Bronchial epithelial cell (primary cell): ENCODE results near the gene GSKIP. TPM values are rescaled to one million over a fixed set of nuclear protein-coding genes. Genes with fewer than 3 reads are reported as not detected.

Experiments
- DNase-seq: peaks from one replicate; pipeline ENCODE4 v3.0.0-alpha.2; 2010; ENCODE audit warnings: low read depth
- FAIRE-seq: peaks from 2 replicates; lab custom pipeline; 2011; peaks lifted over from hg19 to GRCh38; lab: Jason Lieb, UNC
- H3K27me3 ChIP-seq: 2 replicates; pipeline ENCODE4 v1.5.1; 2011; ENCODE audit warnings: low read length; ENCODE audit not compliant: control insufficient read depth, insufficient read depth
- H3K36me3 ChIP-seq: 2 replicates; pipeline ENCODE4 v1.5.1; 2011; ENCODE audit warnings: low read length; ENCODE audit not compliant: control insufficient read depth, insufficient read depth
- H3K4me3 ChIP-seq: 2 replicates; pipeline ENCODE4 v1.5.1; 2011; ENCODE audit warnings: mild to moderate bottlenecking, low read depth, low read length, control low read depth
- total RNA-seq: library from RNA; depleted of rRNA; stranded (reverse); fragments of >200 nt; gene quantifications from 2 replicates; pipeline ENCODE4 v1.2.1, GENCODE V29; 2014
- TF ChIP-seq, protein P1 (sequence below): IDR thresholded peaks from 2 replicates; pipeline ENCODE4 v1.5.1; 2011; ENCODE audit warnings: mild to moderate bottlenecking, moderate library complexity, low read length, control low read depth, inconsistent platforms; ENCODE audit not compliant: insufficient read depth, severe bottlenecking

The GSKIP gene
- total RNA-seq, 1 donor from 2014 or later: 77.7 TPM

DNA sequence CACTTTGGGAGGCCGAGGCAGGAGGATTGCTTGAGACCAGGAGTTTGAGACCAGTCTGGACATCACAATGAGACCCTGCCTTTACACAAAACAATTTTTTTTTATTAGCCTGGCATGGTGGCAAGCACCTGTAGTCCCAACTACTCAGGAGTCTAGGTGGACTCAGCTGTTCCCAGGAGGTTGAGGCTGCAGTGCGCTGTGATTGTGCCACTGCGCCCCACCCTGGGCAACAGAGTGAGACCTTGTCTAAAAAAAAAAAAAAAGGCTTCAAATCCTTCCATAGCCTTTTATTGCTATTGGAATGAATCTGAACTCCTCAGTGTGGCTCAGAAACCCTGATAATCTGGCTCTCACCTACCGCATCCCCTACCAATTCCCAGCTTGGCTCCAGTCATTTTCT, 54.7 kb downstream of the GSKIP start:
- Histone ChIP-seq H3K27me3 (no peaks in the 10 kb centered on the region), H3K4me3 (no peak overlapping the region), H3K36me3 (no peaks in the 10 kb centered on the region)
- DNase-seq (no peak), FAIRE-seq (no peak)
- TF ChIP-seq, protein P1, sequence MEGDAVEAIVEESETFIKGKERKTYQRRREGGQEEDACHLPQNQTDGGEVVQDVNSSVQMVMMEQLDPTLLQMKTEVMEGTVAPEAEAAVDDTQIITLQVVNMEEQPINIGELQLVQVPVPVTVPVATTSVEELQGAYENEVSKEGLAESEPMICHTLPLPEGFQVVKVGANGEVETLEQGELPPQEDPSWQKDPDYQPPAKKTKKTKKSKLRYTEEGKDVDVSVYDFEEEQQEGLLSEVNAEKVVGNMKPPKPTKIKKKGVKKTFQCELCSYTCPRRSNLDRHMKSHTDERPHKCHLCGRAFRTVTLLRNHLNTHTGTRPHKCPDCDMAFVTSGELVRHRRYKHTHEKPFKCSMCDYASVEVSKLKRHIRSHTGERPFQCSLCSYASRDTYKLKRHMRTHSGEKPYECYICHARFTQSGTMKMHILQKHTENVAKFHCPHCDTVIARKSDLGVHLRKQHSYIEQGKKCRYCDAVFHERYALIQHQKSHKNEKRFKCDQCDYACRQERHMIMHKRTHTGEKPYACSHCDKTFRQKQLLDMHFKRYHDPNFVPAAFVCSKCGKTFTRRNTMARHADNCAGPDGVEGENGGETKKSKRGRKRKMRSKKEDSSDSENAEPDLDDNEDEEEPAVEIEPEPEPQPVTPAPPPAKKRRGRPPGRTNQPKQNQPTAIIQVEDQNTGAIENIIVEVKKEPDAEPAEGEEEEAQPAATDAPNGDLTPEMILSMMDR: no peak

DNA sequence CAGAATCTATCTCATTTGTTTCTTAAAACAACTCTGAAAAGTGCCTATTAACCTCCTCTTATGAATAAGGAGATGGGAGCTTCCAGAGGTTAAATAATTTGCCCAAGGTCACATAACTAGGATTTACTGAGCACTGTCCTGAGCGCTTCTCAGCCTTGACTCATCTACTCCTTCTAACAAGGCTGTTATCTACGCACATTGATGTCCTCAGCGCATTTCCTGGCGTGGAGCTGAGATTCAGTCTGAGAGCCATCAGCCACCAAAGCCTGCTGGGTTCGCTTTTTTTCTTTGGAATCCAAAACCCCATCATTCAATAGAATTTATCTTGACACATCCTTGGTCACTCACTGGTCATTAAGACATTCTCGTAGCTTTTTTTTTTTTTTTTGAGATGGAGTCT, 57.9 kb downstream of the GSKIP start:
- no peak for FAIRE-seq
- Histone ChIP-seq H3K27me3 (no peaks in the 10 kb centered on the region), H3K4me3 (no peak overlapping the region), H3K36me3 (no peaks in the 10 kb centered on the region)
- TF ChIP-seq, protein P1: no peak
- DNase-seq: no peak

DNA sequence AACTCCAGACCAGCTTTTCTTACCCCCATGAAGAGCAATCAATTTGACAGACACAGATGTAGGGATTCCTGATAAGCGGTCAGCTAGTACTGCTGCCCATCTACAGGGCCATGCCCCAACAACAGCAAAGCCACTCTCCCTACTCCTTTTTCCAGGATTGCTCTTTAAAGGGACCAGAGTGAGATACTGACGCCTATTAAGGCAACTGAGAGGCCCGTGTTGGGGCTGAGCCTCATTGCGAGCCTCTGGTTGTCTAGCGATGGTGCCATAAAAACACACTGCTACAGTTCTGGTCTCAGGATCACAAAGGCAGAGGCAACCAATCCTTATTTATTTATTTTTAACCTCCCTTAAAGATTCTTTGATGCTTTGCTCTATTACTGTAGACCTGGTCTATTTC, 59.7 kb downstream of the GSKIP start:
- no peak for FAIRE-seq
- no peak for DNase-seq
- Histone ChIP-seq H3K36me3 (no peaks in the 10 kb centered on the region), H3K27me3 (no peaks in the 10 kb centered on the region), H3K4me3 (no peak overlapping the region)
- TF ChIP-seq, protein P1: no peak

DNA sequence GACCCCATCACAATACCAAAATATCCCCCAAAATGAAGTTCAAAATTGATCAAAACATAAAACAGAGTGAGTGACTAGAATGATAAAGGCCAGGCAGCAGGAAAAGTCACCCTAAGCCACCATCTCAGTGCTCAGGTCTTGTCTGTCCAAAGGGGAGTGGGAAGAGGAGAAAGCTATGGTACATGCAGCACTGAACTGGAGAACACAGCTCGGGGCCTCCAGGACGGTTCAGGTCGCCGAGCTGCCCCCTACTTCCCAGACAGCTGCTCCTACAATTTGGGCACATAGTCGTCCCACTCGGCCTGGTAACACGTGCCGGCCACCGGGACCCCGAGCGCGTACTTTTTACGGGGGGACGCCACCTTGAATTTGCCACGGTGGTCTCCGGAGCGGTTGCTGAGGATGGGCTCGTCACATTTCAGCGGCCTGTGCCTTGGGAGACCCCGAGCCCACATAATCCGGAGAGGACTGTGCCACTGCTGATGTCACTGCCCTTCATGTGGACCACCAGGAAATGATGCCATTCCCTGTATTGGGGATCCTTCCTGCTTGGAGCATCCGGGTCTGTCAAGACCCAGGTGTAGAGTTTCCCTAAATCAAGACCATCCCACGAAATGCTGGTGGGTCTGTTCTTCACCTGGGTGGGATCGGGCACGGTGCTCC, 60.3 kb downstream of the GSKIP start:
- DNase-seq: no peak
- FAIRE-seq: no peak
- H3K27me3 ChIP-seq: no peaks in the 10 kb centered on the region
- H3K36me3 ChIP-seq: no peaks in the 10 kb centered on the region
- TF ChIP-seq, protein P1: no peak
- H3K4me3 ChIP-seq: peak overlapping the region; percentile 24

DNA sequence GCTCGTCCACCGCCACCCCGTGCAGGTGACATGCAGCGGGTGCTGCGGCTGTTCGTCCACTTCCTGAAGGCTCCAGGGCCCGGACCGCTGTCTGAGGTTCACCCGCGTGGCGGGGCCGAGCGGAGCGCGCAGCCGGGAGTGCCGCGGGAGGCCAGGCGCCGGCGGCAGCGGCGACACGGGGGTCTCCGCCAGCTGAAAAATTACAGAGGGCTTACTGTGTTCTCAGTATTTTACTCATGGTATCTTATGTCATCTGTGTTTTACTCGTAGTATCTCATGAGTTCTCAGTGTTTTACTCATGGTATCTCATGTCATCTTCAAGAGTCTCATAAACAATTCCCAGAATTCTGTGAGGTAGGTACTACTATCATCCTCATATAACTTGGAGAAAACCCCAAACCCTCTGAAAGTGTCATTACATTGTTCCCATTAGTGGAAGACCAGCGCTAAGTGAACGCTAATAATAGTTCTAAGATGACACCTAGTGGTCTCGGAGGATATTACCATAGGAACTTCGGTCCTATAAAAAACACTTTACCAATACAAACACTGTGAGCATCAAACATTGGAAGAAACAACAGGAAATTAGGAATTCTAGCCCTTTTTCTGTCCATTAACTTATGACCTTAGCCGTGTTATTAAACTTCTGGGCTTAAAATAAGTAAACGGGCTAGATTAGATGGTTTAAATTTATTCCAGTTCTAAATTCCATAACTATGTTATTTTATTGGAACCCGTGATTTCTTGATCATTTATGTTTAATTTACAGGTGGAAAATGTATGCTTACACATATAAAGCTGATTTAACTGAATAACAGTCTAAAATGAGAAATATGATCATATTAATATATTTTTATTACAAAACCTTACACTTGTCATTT, 61.0 kb downstream of the GSKIP start:
- H3K27me3 ChIP-seq: no peaks in the 10 kb centered on the region
- TF ChIP-seq, protein P1: peak; percentile 49
- no peaks in the 10 kb centered on the region for H3K36me3 ChIP-seq
- peak overlapping the region; percentile 24 for H3K4me3 ChIP-seq
- no peak for FAIRE-seq
- DNase-seq: peak; percentile 69
